Activated T-cell treated with anti-CD3 and anti-CD28 coated beads, Interleukin-2, amount 50 U/mL, for 72 hours (primary cell): ENCODE results near the gene MYO10. TPM values are rescaled to one million over a fixed set of nuclear protein-coding genes. Genes with fewer than 3 reads are reported as not detected.

Experiments used
- ATAC-seq, 2 donors: fragments of 150-1000 bp; cut with Tn5 transposase; replicated peaks in 1 of 2; 2 replicates each; pipeline ENCODE4 v1.10.0; 2021; ENCODE audit warnings: moderate library complexity in 2 of 2, mild to moderate bottlenecking in 1 of 2
- DNase-seq, 2 donors: peaks; one replicate each; pipeline ENCODE4 v3.0.0; 2021 to 2022; ENCODE audit warnings: mixed read lengths in 1 of 2
- H3K27ac Mint-ChIP-seq: one replicate; pipeline ENCODE4 v1.8.0; 2022; ENCODE audit warnings: mild to moderate bottlenecking, moderate library complexity, mixed read lengths
- H3K27me3 Mint-ChIP-seq: one replicate; pipeline ENCODE4 v1.8.0; 2022; ENCODE audit warnings: low read depth, mixed read lengths
- H3K36me3 Mint-ChIP-seq, 2 donors: one replicate each; pipeline ENCODE4 v1.8.0; 2022; ENCODE audit warnings: mixed read lengths in 2 of 2, mild to moderate bottlenecking in 1 of 2; ENCODE audit not compliant: insufficient read depth in 2 of 2
- H3K4me1 Mint-ChIP-seq: one replicate; pipeline ENCODE4 v1.8.0; 2022; ENCODE audit warnings: low read depth, mixed read lengths
- H3K4me3 Mint-ChIP-seq, 2 donors: one replicate each; pipeline ENCODE4 v1.8.0; 2022; ENCODE audit warnings: mild to moderate bottlenecking in 2 of 2, mixed read lengths in 2 of 2, moderate library complexity in 2 of 2
- H3K9me3 Mint-ChIP-seq, 2 donors: one replicate each; pipeline ENCODE4 v1.8.0; 2022; ENCODE audit warnings: mixed read lengths in 2 of 2
- total RNA-seq, 2 donors: library from RNA; stranded (reverse); gene quantifications; one replicate each; pipeline ENCODE4 v1.2.3, GENCODE V29; 2022

Gene MYO10
- total RNA-seq, 2 donors from 2014 or later: 0.43 to 0.97 TPM

GRCh38 chr5:16934677-16935153, 1.4 kb downstream of the MYO10 start:
- DNase-seq (no peak), ATAC-seq (no peak)
- Mint-ChIP-seq H3K4me3 (peak overlapping the region; percentile 86 to 88), H3K36me3 (peaks cover 0 to 2% of the 10 kb centered on the region in 2 donors), H3K9me3 (no peaks in the 10 kb centered on the region), H3K27ac (peak overlapping the region; percentile 46), H3K27me3 (peaks cover 83% of the 10 kb centered on the region), H3K4me1 (peaks cover 28% of the 10 kb centered on the region)

GRCh38 chr5:16934123-16934522, 2.0 kb downstream of the MYO10 start:
- H3K4me1 Mint-ChIP-seq: peaks cover 28% of the 10 kb centered on the region
- DNase-seq (peak; percentile 65 to 68), ATAC-seq (peak; percentile 36 to 57)
- H3K4me3 Mint-ChIP-seq: peak overlapping the region in 1 of 2 donors; percentile 30
- H3K27me3 Mint-ChIP-seq: peaks cover 81% of the 10 kb centered on the region
- H3K9me3 Mint-ChIP-seq: no peaks in the 10 kb centered on the region
- peaks cover 0 to 2% of the 10 kb centered on the region in 2 donors for H3K36me3 Mint-ChIP-seq
- H3K27ac Mint-ChIP-seq: no peak overlapping the region

DNA sequence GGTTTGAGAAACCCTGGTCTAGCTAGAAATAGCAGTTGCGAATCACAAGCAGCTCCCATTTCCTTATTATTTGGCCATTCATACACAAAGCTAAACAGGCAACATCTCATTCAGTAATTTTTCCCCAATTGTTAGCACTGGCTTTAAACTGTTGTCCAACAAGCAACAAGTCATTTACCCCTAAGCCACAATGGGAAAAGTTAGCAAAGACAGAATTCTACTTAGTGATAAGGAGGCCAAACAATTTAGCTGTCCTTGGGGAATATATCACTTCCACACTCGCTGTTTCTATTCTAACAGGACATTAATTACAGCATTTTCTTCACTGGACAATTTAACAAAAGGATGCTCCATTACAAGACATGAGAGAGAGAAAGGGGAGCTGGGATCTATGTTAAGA, 2.8 kb downstream of the MYO10 start:
- H3K9me3 Mint-ChIP-seq: no peaks in the 10 kb centered on the region
- H3K36me3 Mint-ChIP-seq: peaks cover 0 to 2% of the 10 kb centered on the region in 2 donors
- ATAC-seq: no peak
- no peak for DNase-seq
- H3K4me1 Mint-ChIP-seq: peaks cover 28% of the 10 kb centered on the region
- no peak overlapping the region for H3K4me3 Mint-ChIP-seq
- H3K27me3 Mint-ChIP-seq: peaks cover 73% of the 10 kb centered on the region
- no peak overlapping the region for H3K27ac Mint-ChIP-seq

GRCh38 chr5:16932401-16932800, 3.7 kb downstream of the MYO10 start:
- Mint-ChIP-seq H3K27me3 (peaks cover 63% of the 10 kb centered on the region), H3K9me3 (no peaks in the 10 kb centered on the region), H3K4me1 (peaks cover 23% of the 10 kb centered on the region), H3K36me3 (peaks cover 0 to 2% of the 10 kb centered on the region in 2 donors), H3K4me3 (no peak overlapping the region), H3K27ac (no peak overlapping the region)
- DNase-seq (no peak), ATAC-seq (no peak)

DNA sequence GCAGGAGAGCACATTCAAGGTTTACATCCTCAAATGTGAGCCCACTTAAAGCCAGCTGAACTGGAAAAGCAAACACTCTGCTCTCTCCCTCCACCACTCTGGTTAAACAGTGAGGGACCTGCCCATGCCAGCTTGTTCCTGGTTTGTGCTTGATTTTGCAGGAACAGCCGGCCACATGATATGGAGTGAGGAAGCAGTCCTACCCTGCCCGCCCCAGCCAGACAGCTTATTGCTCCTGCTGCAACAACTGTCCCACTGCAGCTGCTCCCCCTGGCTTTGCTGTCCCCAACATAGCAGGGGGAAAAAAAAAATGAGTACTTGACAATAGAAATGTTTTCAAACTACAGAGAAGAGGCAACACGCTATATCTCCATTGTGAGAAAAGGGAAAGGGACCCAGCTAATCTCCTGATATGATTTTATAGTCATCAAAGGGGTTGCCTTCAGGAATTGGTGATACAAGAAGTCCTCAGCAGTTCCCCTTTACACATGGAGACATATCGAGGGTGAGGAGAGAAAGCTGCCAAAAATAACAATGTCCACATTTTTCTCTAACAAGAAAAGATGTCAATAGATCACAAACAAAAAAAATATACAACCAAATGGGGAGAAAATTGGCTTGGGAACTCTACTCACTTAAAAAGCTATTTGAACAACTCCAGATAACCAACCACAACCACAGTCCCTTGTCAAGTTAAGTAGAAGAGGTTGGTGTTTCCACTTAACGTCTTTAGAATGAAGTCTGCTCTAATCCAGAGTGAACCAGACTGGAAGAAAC, 4.6 kb downstream of the MYO10 start:
- no peak overlapping the region for H3K27ac Mint-ChIP-seq
- DNase-seq (no peak), ATAC-seq (no peak)
- H3K4me1 Mint-ChIP-seq: peaks cover 14% of the 10 kb centered on the region
- H3K9me3 Mint-ChIP-seq: no peaks in the 10 kb centered on the region
- H3K27me3 Mint-ChIP-seq: peaks cover 55% of the 10 kb centered on the region
- H3K36me3 Mint-ChIP-seq: peaks cover 0 to 2% of the 10 kb centered on the region in 2 donors
- H3K4me3 Mint-ChIP-seq: no peak overlapping the region

GRCh38 chr5:16930496-16930895, 5.6 kb downstream of the MYO10 start:
- DNase-seq (no peak), ATAC-seq (no peak)
- H3K27me3 Mint-ChIP-seq: peaks cover 44% of the 10 kb centered on the region
- H3K27ac Mint-ChIP-seq: no peak overlapping the region
- no peak overlapping the region for H3K4me3 Mint-ChIP-seq
- H3K36me3 Mint-ChIP-seq: no peaks in the 10 kb centered on the region
- H3K9me3 Mint-ChIP-seq: no peaks in the 10 kb centered on the region
- peaks cover 12% of the 10 kb centered on the region for H3K4me1 Mint-ChIP-seq

DNA sequence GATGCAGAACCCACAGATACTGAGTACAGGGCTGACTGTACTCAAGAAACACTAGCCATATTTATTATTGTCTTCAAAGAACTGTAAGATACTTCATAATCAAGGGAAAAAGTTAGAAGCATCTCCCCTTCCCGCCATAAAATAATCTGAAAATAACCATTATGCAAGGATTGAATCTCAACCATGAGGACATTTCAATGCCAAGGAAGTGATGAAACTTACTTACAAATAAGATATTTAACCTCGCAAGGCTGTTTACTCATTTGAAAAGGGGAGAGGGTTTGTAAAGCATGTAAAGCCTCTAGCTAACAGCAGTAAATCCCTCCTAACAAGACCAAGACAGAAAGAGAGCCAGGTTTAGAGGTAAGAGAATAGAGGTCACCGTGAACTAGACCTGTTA, 6.3 kb downstream of the MYO10 start:
- H3K27me3 Mint-ChIP-seq: peaks cover 40% of the 10 kb centered on the region
- H3K9me3 Mint-ChIP-seq: no peaks in the 10 kb centered on the region
- no peaks in the 10 kb centered on the region for H3K36me3 Mint-ChIP-seq
- peaks cover 9% of the 10 kb centered on the region for H3K4me1 Mint-ChIP-seq
- H3K27ac Mint-ChIP-seq: no peak overlapping the region
- no peak overlapping the region for H3K4me3 Mint-ChIP-seq
- no peak for ATAC-seq
- DNase-seq: no peak

GRCh38 chr5:16929347-16929746, 6.7 kb downstream of the MYO10 start:
- Mint-ChIP-seq H3K27ac (no peak overlapping the region), H3K4me1 (peaks cover 5% of the 10 kb centered on the region), H3K4me3 (no peak overlapping the region), H3K9me3 (no peaks in the 10 kb centered on the region), H3K36me3 (no peaks in the 10 kb centered on the region), H3K27me3 (peaks cover 36% of the 10 kb centered on the region)
- DNase-seq (no peak), ATAC-seq (no peak)

- ATAC-seq: no peak
- H3K27me3 Mint-ChIP-seq: peaks cover 18% of the 10 kb centered on the region
- no peaks in the 10 kb centered on the region for H3K36me3 Mint-ChIP-seq
- no peak for DNase-seq
- no peak overlapping the region for H3K4me3 Mint-ChIP-seq
- H3K9me3 Mint-ChIP-seq: peaks cover 1% of the 10 kb centered on the region in 2 donors
- H3K27ac Mint-ChIP-seq: no peak overlapping the region
- H3K4me1 Mint-ChIP-seq: no peaks in the 10 kb centered on the region
These were observed 8.5 kb downstream of the MYO10 start for GRCh38 chr5:16927613-16928012.

- no peak for DNase-seq
- no peaks in the 10 kb centered on the region for H3K36me3 Mint-ChIP-seq
- H3K27me3 Mint-ChIP-seq: peaks cover 10% of the 10 kb centered on the region
- peaks cover 1% of the 10 kb centered on the region in 2 donors for H3K9me3 Mint-ChIP-seq
- no peak overlapping the region for H3K27ac Mint-ChIP-seq
- H3K4me1 Mint-ChIP-seq: no peaks in the 10 kb centered on the region
- ATAC-seq: no peak
- H3K4me3 Mint-ChIP-seq: no peak overlapping the region
These were observed 9.7 kb downstream of the MYO10 start for GRCh38 chr5:16926417-16926816.

DNA sequence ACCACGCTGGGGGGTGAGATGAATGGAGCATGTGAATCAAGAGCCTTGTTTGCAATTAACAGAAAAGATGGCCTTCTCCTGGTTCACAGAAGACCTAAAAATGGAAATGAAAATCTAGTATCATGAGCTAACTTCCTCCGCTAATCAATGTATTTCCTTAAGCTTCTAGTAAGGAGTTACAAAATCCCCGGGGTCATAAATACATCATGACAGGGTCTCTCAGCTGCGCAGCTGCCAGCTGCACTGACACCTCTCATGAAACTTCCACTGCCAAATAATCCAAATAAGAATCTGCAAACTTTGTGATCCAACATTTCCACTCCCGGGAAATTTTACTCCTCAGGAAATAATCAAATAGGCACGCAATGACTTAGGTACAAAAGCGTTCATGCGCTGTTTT, 11.9 kb downstream of the MYO10 start:
- Mint-ChIP-seq H3K36me3 (no peaks in the 10 kb centered on the region), H3K27ac (no peak overlapping the region), H3K27me3 (no peaks in the 10 kb centered on the region), H3K4me1 (no peaks in the 10 kb centered on the region), H3K9me3 (peaks cover 1% of the 10 kb centered on the region in 2 donors), H3K4me3 (no peak overlapping the region)
- ATAC-seq: no peak
- DNase-seq: no peak

GRCh38 chr5:16922430-16922829, 13.7 kb downstream of the MYO10 start:
- H3K36me3 Mint-ChIP-seq: no peaks in the 10 kb centered on the region
- peaks cover 1% of the 10 kb centered on the region in 2 donors for H3K9me3 Mint-ChIP-seq
- no peak overlapping the region for H3K27ac Mint-ChIP-seq
- H3K27me3 Mint-ChIP-seq: no peaks in the 10 kb centered on the region
- DNase-seq: no peak
- H3K4me3 Mint-ChIP-seq: no peak overlapping the region
- no peak for ATAC-seq
- H3K4me1 Mint-ChIP-seq: no peaks in the 10 kb centered on the region

- H3K27ac Mint-ChIP-seq: no peak overlapping the region
- no peaks in the 10 kb centered on the region for H3K27me3 Mint-ChIP-seq
- no peak overlapping the region for H3K4me3 Mint-ChIP-seq
- peaks cover 7% of the 10 kb centered on the region for H3K4me1 Mint-ChIP-seq
- DNase-seq (no peak), ATAC-seq (no peak)
- no peaks in the 10 kb centered on the region for H3K36me3 Mint-ChIP-seq
- H3K9me3 Mint-ChIP-seq: peaks cover 1% of the 10 kb centered on the region in 2 donors
These were observed 14.9 kb downstream of the MYO10 start for GRCh38 chr5:16921211-16921610.
